Endothelial cell of umbilical vein (primary cell): Measurements from ENCODE around the gene TYK2. TPM values are rescaled to one million over a fixed set of nuclear protein-coding genes. Genes with fewer than 3 reads are reported as not detected.

Source experiments
- BruUV-seq: library from RNA; stranded (reverse); fragments of 400-500 nt; replicated peaks from 2 replicates; lab custom pipeline; 2021; lab: Mats Ljungman, UMichigan
- CTCF ChIA-PET: fragments of 300-600, 350-600 bp; sonication (Branson Sonifier 250); formaldehyde crosslinking; loops from one replicate; lab custom pipeline; 2021; ENCODE audit warnings: antibody characterized with exemption, inconsistent platforms; lab: Charles Lee
- POLR2A ChIA-PET: fragments of 300-600, 350-600 bp; sonication (Branson Sonifier 250); formaldehyde crosslinking; loops from one replicate; lab custom pipeline; 2021; ENCODE audit warnings: antibody characterized with exemption, inconsistent platforms; lab: Charles Lee
- DNase-seq: peaks from one replicate; pipeline ENCODE4 v3.0.0-alpha.2; 2011; ENCODE audit warnings: low read depth, low spot score
- FAIRE-seq: peaks from 2 replicates; lab custom pipeline; 2011; peaks lifted over from hg19 to GRCh38; lab: Jason Lieb, UNC
- H2AFZ ChIP-seq: 2 replicates; pipeline ENCODE4 v1.6.0; 2012; ENCODE audit warnings: low read depth, low read length, control low read depth, inconsistent platforms
- H3K27ac ChIP-seq: 2 replicates; pipeline ENCODE4 v1.5.1; 2011; ENCODE audit warnings: low read depth, mild to moderate bottlenecking, control low read depth, low read length, moderate library complexity; ENCODE audit not compliant: insufficient read depth
- H3K27me3 ChIP-seq, 2 experiments: 2 replicates each; pipeline versions ENCODE4 v1.6.0 to v1.6.1; 2011; ENCODE audit warnings: low read length in 2 of 2, mixed read lengths in 1 of 2; ENCODE audit not compliant: control insufficient read depth in 2 of 2, insufficient read depth in 2 of 2
- H3K36me3 ChIP-seq, 2 experiments: 2 replicates in 1 of 2; 3 replicates in 1 of 2; pipeline ENCODE4 v1.5.1; 2011; ENCODE audit warnings: low read length in 2 of 2, mild to moderate bottlenecking in 1 of 2, moderate library complexity in 1 of 2; ENCODE audit not compliant: control insufficient read depth in 2 of 2, insufficient read depth in 2 of 2; ENCODE audit errors: extremely low read depth in 1 of 2
- H3K4me1 ChIP-seq: 3 replicates; pipeline ENCODE4 v1.5.1; 2011; ENCODE audit warnings: mild to moderate bottlenecking, low read length; ENCODE audit not compliant: control insufficient read depth, insufficient read depth; ENCODE audit errors: extremely low read depth
- H3K4me2 ChIP-seq: 2 replicates; pipeline ENCODE4 v1.6.1; 2011; ENCODE audit warnings: low read length, control low read depth, mixed read lengths; ENCODE audit not compliant: insufficient read depth
- H3K4me3 ChIP-seq, 3 experiments: fragments of 200-600 bp in 1 of 3; sonication (generic), shearing (Covaris generic) in 1 of 3; replicated peaks in 1 of 3; 2 replicates each; pipeline ENCODE4 v1.5.1; 2011 to 2016; ENCODE audit warnings: control low read depth in 3 of 3, low read length in 3 of 3, mild to moderate bottlenecking in 2 of 3, inconsistent platforms in 1 of 3, low read depth in 1 of 3, moderate library complexity in 1 of 3; ENCODE audit not compliant: insufficient read depth in 1 of 3
- H3K79me2 ChIP-seq: 2 replicates; pipeline ENCODE4 v1.6.0; 2012; ENCODE audit warnings: low read length, inconsistent platforms; ENCODE audit not compliant: control insufficient read depth, insufficient read depth
- H3K9ac ChIP-seq: replicated peaks from 2 replicates; pipeline ENCODE3; 2011; ENCODE audit warnings: low read length, control low read depth; ENCODE audit not compliant: insufficient read depth; ENCODE audit errors: extremely low read depth
- H3K9me1 ChIP-seq: replicated peaks from 3 replicates; pipeline ENCODE4 v1.6.0; 2011; ENCODE audit warnings: mild to moderate bottlenecking, low read length; ENCODE audit not compliant: control insufficient read depth, insufficient read depth; ENCODE audit errors: extremely low read depth
- H3K9me3 ChIP-seq: replicated peaks from 2 replicates; pipeline ENCODE4 v1.5.1; 2012; ENCODE audit warnings: low read length, inconsistent platforms; ENCODE audit not compliant: control insufficient read depth, insufficient read depth
- H4K20me1 ChIP-seq: replicated peaks from 2 replicates; pipeline ENCODE3; 2011; ENCODE audit warnings: mild to moderate bottlenecking, low read length; ENCODE audit not compliant: control insufficient read depth, insufficient read depth; ENCODE audit errors: extremely low read depth
- EZH2 ChIP-seq: IDR thresholded peaks from 2 replicates; pipeline ENCODE4 v1.6.1; 2012; ENCODE audit warnings: borderline replicate concordance, low read depth, mild to moderate bottlenecking, moderate library complexity, low read length, inconsistent platforms; ENCODE audit not compliant: severe bottlenecking
- FOS ChIP-seq: IDR thresholded peaks from 2 replicates; pipeline ENCODE4 v1.6.1; 2011; ENCODE audit warnings: mild to moderate bottlenecking, low read length, moderate library complexity, borderline replicate concordance; ENCODE audit not compliant: insufficient read depth
- GATA2 ChIP-seq: IDR thresholded peaks from 2 replicates; pipeline ENCODE4 v1.7.0; 2011; ENCODE audit warnings: low read depth, mild to moderate bottlenecking, moderate library complexity, mixed read lengths, low read length; ENCODE audit not compliant: insufficient read length, insufficient read depth
- JUN ChIP-seq: IDR thresholded peaks from 2 replicates; pipeline ENCODE4 v1.6.1; 2011; ENCODE audit warnings: borderline replicate concordance, low read depth; ENCODE audit not compliant: insufficient read length, insufficient read depth
- MYC ChIP-seq: IDR thresholded peaks from one replicate; pipeline ENCODE4 v1.6.1; 2011; ENCODE audit warnings: mild to moderate bottlenecking, low read depth, low read length
- POLR2A ChIP-seq: IDR thresholded peaks from 2 replicates; pipeline ENCODE4 v1.6.1; 2012; ENCODE audit warnings: low read depth, mild to moderate bottlenecking, control low read depth, low read length
- POLR2AphosphoS5 ChIP-seq: IDR thresholded peaks from 2 replicates; pipeline ENCODE4 v1.6.1; 2012; ENCODE audit warnings: low read depth, mild to moderate bottlenecking, control low read depth, low read length, moderate library complexity; ENCODE audit not compliant: insufficient read depth
- dilution Hi-C: fragments of 300-500 bp; cut with MboI; formaldehyde crosslinking; loops from one replicate; pipeline ENCODE4 v1.15.0; 2019; ENCODE audit warnings: low sequenced_read_pairs; ENCODE audit not compliant: extremely low pct_ligation_motif_present
- intact Hi-C: fragments of 100-400 bp; cut with micrococcal nuclease; formaldehyde crosslinking; loops from one replicate; pipeline ENCODE4 v1.10.0; 2022
- polyA plus RNA-seq, 4 experiments: library from polyadenylated mRNA; depleted of rRNA in 3 of 4; stranded (reverse) in 3 of 4; unstranded in 1 of 4; fragments of >200 nt; gene quantifications; 2 replicates each; pipeline versions ENCODE4 v1.2.1 to v1.2.3, GENCODE V29; 2011 to 2012; ENCODE audit warnings: missing spikeins in 1 of 4
- total RNA-seq: library from RNA; stranded (reverse); gene quantifications from 2 replicates; pipeline ENCODE4 v1.2.3, GENCODE V29; 2021
- TF ChIP-seq, protein P1 (sequence below), 2 donors: IDR thresholded peaks; 1 replicate in 1 of 2; 2 replicates in 1 of 2; pipeline ENCODE4 v1.5.1; 2011; ENCODE audit warnings: low read length in 2 of 2, mild to moderate bottlenecking in 2 of 2, moderate library complexity in 2 of 2, control low read depth in 1 of 2, inconsistent platforms in 1 of 2, low read depth in 1 of 2; ENCODE audit not compliant: insufficient read depth in 1 of 2; ENCODE audit errors: extremely low read depth in 1 of 2
- TF ChIP-seq, protein P2 (sequence below): IDR thresholded peaks from 2 replicates; pipeline ENCODE4 v1.6.1; 2011; ENCODE audit not compliant: insufficient read depth, insufficient read length

Gene TYK2
- total and polyA plus RNA-seq, 2 donors (not counting 3 experiments of a cell fraction or from before 2014, with no cell fraction given) = 92.9 to 138 TPM

DNA sequence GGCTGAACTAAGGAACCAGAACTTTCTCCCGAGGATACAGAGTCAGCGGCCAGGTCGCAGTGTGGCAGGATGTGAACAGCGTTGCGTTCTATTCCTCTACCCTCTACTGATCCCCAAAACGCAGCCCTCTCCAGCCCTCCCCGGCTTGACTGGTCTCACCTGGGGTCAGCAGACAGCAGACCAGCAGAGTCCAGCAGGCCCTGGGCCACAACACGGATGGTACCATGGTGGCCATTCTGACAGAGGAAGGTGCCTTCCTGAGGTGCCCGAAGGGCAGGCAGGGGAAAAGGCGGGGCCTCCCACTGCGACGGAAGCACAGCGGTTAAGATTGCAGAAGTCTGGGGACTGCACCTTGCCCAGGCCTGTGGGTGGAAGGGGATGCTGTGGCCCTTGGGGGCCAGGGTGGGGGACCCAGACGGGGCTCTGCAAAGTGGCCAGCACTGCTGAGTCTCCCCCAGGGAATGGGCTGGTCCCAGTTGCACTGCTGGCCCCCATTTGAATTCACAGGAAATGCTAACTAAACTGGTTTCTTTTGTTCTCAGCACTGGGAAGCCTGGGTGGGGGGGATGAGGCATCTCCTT, 40.9 kb downstream of the TYK2 start, which contains the start of gene ICAM3:
TSS of gene ICAM3 (minus strand) at position 245 of the 581 bp plus-strand sequence. CDS start at position 235, 10 bp downstream.
- ChIA-PET CTCF (no interaction called here), POLR2A (no interaction called here)
- BruUV-seq = no TSS peak
- peaks cover 2% of the 10 kb centered on the region for H3K4me1 ChIP-seq
- no peaks in the 10 kb centered on the region for H3K27me3 ChIP-seq
- no peaks in the 10 kb centered on the region for H3K79me2 ChIP-seq
- H3K9ac ChIP-seq = no peak within 1 kb of the TSS
- dilution Hi-C loops (no loop called here), intact Hi-C loops (no loop called here)
- H3K27ac ChIP-seq = no peak within 1 kb of the TSS
- H3K4me3 ChIP-seq = no peak within 1 kb of the TSS
- FAIRE-seq (no peak), DNase-seq (no peak)
- no peak within 1 kb of the TSS for H3K4me2 ChIP-seq
- TF ChIP-seq EZH2 (no peak), POLR2A (no peak), MYC (no peak), GATA2 (no peak), JUN (no peak), FOS (no peak), POLR2AphosphoS5 (no peak)
- TF ChIP-seq, protein P1, sequence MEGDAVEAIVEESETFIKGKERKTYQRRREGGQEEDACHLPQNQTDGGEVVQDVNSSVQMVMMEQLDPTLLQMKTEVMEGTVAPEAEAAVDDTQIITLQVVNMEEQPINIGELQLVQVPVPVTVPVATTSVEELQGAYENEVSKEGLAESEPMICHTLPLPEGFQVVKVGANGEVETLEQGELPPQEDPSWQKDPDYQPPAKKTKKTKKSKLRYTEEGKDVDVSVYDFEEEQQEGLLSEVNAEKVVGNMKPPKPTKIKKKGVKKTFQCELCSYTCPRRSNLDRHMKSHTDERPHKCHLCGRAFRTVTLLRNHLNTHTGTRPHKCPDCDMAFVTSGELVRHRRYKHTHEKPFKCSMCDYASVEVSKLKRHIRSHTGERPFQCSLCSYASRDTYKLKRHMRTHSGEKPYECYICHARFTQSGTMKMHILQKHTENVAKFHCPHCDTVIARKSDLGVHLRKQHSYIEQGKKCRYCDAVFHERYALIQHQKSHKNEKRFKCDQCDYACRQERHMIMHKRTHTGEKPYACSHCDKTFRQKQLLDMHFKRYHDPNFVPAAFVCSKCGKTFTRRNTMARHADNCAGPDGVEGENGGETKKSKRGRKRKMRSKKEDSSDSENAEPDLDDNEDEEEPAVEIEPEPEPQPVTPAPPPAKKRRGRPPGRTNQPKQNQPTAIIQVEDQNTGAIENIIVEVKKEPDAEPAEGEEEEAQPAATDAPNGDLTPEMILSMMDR (IDR thresholded peaks at IDR 0.05; ENCODE audit: extremely low read depth in 1 of 2, insufficient read depth in 1 of 2, low read depth in 1 of 2, low read length in 2 of 2) = no peak
- TF ChIP-seq, protein P2, sequence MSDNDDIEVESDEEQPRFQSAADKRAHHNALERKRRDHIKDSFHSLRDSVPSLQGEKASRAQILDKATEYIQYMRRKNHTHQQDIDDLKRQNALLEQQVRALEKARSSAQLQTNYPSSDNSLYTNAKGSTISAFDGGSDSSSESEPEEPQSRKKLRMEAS = no peak
- H3K9me3 ChIP-seq = no peaks in the 10 kb centered on the region
- H2AFZ ChIP-seq = peak within 1 kb of the TSS; percentile 55
- no peaks in the 10 kb centered on the region for H3K36me3 ChIP-seq
- no peaks in the 10 kb centered on the region for H3K9me1 ChIP-seq
- H4K20me1 ChIP-seq = no peaks in the 10 kb centered on the region
